Measurements from ENCODE around the gene ATIC. TPM values are rescaled to one million over a fixed set of nuclear protein-coding genes. Genes with fewer than 3 reads are reported as not detected.
"Not testable (repeated sequence)": the region's sequence is repeated elsewhere in the genome, so short reads cannot be mapped to it uniquely, and the experiment has no call there.

The ATIC gene
- 22.8 and 31.0 TPM in 2 replicates for total RNA-seq

- peak; percentile 51 for DNase-seq (ENCODE audit: low read depth, low spot score)
Measured at GRCh38 chr2:215311625-215312396, at the start of gene ATIC. Gene ATIC, plus strand, starts transcription at chr2:215312059. Its CDS starts 84 bp downstream, at chr2:215312143.

GRCh38 chr2:215262303-215262702 is 49.6 kb upstream of the ATIC start:
- no peak for DNase-seq (ENCODE audit: low read depth, low spot score)

- DNase-seq (ENCODE audit: low read depth, low spot score): no peak
Measured at GRCh38 chr2:215262741-215263362, 49.0 kb upstream of the ATIC start.

DNA sequence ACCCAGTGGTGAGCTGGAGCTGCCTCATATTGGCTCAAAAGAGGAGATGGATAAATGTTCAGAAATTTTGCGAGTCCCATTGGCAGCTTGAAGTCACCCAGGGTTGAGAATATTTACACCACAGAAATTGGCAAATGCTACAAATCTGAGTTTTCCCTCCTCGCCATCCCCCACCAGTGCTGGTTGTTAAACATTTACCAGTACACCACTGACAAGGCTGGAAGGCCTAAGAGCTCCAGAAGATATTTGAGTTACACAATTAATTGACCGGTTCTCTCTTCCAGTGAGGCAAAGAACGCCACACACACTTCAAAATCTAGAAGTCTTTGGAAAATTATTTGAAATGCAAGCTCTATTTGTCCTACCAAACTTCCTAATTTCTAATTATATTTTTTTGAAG is 47.5 kb upstream of the ATIC start:
- no peak for DNase-seq (ENCODE audit: low read depth, low spot score)

DNA sequence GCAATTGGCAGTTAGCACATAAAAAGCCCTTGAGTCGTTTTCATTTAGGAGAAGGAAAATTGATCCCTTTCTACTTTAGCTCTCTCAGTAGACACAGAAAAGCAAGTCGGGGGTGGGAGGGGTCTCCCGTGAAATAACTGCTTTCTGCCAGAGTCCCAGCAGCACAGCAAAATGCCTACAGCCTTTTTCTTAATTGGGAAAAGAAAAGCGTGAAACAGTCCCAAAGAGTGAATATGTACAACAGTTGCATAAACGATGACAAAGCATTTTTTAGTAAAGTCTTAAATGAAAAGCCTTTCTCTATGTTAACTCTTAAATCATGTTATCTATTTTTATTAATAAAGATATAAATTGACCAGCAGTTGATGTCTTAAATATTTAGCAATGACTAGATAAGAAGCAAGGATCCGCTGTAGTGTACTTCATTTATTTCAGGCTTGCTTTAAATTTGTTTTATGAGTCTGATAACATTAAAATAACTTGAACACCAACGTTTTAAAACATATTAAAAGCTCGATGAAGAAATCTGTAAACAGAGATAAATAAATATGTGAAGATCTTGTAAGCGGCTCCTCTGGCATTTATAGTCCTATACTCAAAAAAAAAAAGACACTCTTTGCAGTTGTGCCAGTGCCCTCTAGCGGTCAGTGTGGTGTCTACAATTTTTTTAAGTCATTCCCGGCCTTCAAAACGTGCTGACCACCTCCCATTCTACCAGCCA is 42.3 kb upstream of the ATIC start:
- DNase-seq (ENCODE audit: low read depth, low spot score): peak; percentile 36

DNA sequence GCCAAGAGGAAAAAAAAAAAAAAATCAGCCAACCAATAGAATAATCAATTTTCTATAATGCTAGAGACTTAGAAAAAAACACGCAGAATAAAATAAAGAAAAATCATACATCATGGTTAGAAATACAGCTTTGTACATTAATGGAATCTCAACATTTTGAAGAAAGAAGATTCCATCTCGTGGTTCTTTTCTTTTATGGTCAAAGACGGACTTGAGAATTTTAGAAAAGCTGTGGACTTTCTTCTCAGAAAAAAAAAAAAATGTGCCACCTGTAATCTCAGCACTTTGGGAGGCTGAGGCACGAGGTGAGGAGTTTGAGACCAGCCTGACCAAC is 41.8 kb upstream of the ATIC start:
- no peak for DNase-seq (ENCODE audit: low read depth, low spot score)

- DNase-seq (ENCODE audit: low read depth, low spot score): no peak
Measured at GRCh38 chr2:215271446-215271845, 40.4 kb upstream of the ATIC start.

- no peak for DNase-seq (ENCODE audit: low read depth, low spot score)
Measured at GRCh38 chr2:215272918-215273317, 38.9 kb upstream of the ATIC start.

DNA sequence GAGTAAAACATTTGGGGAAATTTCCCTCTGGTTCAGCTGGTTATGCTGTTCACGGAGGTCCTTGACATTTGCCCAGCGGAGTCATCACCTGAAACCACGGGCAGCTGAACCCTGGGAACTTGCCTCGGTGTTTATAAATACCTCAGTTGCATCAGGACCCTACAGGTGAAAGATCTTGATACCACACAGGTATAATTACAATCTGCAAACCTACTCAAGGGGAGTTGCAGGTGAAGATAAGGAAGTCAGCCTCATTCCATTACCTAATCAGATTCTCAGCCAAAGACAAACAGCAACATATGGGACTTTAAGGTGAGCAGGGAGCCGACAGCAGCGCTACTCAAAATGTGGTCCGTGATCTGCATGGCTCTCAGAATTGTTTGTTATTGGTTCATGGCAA is 37.0 kb upstream of the ATIC start:
- DNase-seq (ENCODE audit: low read depth, low spot score): no peak

- DNase-seq (ENCODE audit: low read depth, low spot score): no peak
Measured at GRCh38 chr2:215275824-215276223, 36.0 kb upstream of the ATIC start.

DNA sequence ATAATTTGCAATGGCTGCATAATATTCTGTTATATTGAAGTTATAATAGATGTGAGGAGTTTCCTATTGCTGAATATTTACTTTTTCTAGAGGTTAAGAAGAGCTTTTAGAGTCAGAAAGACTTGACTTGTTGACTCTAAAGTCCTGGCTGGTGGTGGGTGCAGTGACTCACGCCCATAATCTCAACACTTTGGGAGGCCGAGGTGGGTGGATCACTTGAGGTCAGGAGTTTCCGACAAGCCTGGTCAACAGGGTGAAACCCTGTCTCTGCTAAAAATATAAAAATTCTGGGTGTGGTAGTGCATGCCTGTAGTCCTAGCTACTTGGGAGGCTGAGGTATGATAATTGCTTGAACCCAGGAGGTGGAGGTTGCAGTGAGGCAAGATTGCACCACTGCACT is 33.9 kb upstream of the ATIC start:
- DNase-seq (ENCODE audit: low read depth, low spot score): no peak

GRCh38 chr2:215280326-215280725 is 31.5 kb upstream of the ATIC start:
- no peak for DNase-seq (ENCODE audit: low read depth, low spot score)

- DNase-seq (ENCODE audit: low read depth, low spot score): no peak
Measured at GRCh38 chr2:215283221-215283620, 28.6 kb upstream of the ATIC start.

DNA sequence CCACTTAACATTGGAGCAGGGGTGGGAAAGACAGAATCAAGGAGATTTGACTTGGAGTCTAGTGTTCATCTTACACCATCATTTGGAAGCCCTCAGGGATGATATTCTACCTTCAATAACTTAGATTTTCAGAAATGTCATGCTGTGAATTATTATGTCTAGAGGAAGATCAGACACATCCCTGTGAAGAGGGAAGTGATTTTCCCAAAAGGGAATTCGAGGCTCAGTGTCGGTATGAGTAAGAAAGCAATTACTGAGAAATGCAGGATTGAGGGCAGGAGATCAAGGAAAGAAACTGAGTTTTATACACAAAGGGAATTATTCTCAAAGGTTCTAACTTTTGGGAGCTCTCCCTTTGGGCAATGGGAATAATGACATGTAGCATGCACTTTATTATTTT is 25.6 kb upstream of the ATIC start:
- DNase-seq (ENCODE audit: low read depth, low spot score): no peak

GRCh38 chr2:215288112-215288815 is 23.6 kb upstream of the ATIC start:
- no peak for DNase-seq (ENCODE audit: low read depth, low spot score)

- DNase-seq (ENCODE audit: low read depth, low spot score): no peak
Measured at GRCh38 chr2:215290980-215291599, 20.8 kb upstream of the ATIC start.

- no peak for DNase-seq (ENCODE audit: low read depth, low spot score)
Measured at GRCh38 chr2:215293879-215294278, 18.0 kb upstream of the ATIC start.

DNA sequence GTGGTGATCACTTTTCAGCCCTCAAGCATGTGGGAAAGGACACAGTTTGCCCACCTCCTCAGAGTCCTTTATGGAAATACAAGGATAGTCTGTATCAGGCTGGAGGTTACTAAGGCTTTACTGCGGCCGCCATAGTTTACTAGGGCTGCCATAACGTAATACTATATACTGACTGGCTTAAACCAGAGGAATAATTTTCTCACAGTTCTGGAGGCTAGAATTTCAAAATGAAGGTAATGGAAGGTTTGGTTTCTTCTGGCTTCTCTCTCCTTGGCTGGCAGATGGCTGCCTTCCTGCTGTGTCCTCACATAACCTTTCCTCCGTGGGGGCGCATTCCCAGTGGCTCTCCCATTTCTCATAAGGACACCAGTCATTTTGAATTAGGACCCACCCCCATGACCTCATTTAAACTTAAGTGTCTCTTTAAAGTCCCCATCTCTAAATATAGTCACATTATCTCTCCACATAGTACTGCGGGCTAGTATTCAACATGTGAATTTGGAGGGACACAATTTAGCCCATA is 12.5 kb upstream of the ATIC start:
- DNase-seq (ENCODE audit: low read depth, low spot score): no peak

- no peak for DNase-seq (ENCODE audit: low read depth, low spot score)
Measured at GRCh38 chr2:215301994-215302393, 9.9 kb upstream of the ATIC start.

- not testable (repeated sequence) for DNase-seq (ENCODE audit: low read depth, low spot score)
Measured at GRCh38 chr2:215311259-215311624, 617 bp upstream of the ATIC start.

- no peak for DNase-seq (ENCODE audit: low read depth, low spot score)
Measured at GRCh38 chr2:215313255-215313613, 1.4 kb downstream of the ATIC start.
